ENCODE data around the gene THBD.
"Not testable (repeated sequence)": the region's sequence is repeated elsewhere in the genome, so short reads cannot be mapped to it uniquely, and the experiment has no call there.

THBD gene

DNA sequence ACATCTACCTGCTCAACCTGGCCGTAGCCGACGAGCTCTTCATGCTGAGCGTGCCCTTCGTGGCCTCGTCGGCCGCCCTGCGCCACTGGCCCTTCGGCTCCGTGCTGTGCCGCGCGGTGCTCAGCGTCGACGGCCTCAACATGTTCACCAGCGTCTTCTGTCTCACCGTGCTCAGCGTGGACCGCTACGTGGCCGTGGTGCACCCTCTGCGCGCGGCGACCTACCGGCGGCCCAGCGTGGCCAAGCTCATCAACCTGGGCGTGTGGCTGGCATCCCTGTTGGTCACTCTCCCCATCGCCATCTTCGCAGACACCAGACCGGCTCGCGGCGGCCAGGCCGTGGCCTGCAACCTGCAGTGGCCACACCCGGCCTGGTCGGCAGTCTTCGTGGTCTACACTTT, 13.7 kb downstream of the THBD start:
- DNase-seq = no peak

DNA sequence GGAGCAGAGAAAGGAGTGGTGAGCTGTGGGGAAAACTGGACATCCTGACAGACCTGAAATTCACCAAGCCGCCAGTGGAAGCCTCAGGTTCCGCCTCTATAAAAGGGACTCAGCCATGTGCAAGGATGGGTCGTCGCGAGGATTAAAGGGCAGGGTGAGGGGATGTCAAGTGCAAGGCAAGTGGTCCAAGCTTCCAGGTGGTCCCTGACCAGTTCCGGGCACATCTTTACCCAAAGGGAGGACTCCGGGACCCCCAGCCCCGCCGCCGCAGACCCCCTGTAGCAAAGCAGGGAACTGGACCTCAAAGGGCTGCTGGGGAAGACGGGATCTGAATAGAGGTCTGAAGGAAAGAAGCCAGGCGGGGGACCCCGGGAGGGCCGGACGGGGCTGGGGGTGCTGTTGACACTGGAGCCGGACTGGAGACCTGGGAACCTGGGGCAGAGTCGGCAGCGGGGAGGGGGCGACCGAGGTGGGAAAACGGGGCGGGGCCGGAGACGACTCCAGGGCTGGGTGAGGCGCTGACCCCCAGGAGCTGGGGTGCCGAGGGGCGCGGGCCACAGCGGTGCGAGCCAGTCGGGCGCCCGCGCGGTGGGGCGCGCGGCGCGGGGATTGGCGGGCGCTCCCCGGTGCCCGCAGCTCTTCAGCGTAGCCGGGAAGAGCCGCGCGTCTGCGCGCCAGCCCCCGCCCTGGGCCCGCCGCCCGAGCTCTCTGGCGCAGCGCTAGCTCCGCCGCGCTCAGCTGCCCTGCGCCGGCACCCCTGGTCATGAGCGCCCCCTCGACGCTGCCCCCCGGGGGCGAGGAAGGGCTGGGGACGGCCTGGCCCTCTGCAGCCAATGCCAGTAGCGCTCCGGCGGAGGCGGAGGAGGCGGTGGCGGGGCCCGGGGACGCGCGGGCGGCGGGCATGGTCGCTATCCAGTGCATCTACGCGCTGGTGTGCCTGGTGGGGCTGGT, 14.5 kb downstream of the THBD start, which contains the start of gene SSTR4:
Gene SSTR4 (plus strand): TSS at position 592 of the 951 bp plus-strand sequence. CDS start 172 bp downstream, at position 764.
- peak; percentile 36 for DNase-seq

- no peak for DNase-seq
These were observed 15.6 kb downstream of the THBD start for GRCh38 chr20:23033918-23034317.

GRCh38 chr20:23032750-23033078, 16.8 kb downstream of the THBD start:
- no peak for DNase-seq

GRCh38 chr20:23032056-23032749, 17.3 kb downstream of the THBD start:
- no peak for DNase-seq

DNA sequence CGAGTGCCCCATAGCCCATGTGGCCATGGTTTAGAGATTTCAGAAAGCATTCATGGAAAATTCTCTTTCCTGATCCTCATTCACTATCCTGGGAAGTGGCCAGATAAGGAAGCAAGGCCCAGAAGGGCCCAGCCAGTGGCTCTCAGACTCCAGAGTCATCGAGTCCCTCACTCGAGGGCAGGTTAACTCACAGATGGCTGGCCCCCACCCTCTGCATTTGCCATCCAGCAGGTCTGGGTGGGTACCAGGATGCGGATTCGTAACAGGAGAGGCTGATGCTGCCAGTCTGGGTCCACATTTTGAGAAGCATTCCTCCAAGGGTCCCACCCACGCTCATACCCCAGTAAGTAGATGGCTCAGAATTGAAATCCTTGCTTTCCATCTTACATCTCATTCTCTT, 18.1 kb downstream of the THBD start:
- DNase-seq = no peak

DNA sequence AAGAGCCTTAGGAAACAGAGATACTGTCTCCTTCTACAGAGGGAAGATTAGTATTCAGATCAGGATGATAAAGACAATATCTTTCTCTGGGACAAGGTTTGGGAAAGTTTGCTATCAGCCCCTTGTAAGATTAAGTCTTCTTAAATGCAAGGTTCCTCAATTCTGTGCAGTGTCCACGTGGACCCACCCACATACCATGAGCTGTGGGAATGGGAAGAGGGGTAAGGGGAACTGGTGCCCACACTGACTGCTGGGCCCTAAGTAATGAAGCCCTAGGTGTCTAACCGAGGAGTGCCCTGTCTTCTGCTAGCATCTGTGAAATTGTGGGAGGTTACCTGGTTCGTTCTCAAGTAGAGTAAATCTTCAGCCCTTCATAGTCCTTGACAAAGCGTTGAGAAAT, 20.1 kb downstream of the THBD start:
- no peak for DNase-seq

GRCh38 chr20:23028392-23028791, 21.1 kb downstream of the THBD start:
- DNase-seq = no peak

- no peak for DNase-seq
These were observed 21.8 kb downstream of the THBD start for GRCh38 chr20:23027721-23028120.

- not testable (repeated sequence) for DNase-seq
These were observed 24.0 kb downstream of the THBD start for GRCh38 chr20:23025503-23025902.

DNA sequence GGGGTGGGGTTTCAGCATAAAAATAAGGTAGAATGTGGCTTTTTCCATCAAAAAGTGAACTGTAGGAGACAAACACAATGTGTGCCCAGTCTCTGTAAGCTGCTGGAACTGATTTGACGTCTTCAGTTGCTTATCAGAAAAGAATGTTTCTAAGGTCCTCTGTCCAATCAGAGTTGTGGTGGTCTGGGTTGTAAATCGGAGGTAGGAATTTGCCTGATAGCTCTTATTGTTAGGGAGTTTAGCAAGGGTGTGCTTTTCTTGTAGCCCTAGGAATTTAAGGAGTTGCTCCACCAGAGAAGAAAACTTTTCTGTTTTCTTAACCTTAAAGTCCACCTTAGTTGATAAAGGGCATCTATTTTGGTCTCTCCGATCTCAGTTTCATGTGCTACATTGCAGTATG, 24.8 kb downstream of the THBD start:
- DNase-seq = no peak

- no peak for DNase-seq
These were observed 25.8 kb downstream of the THBD start for GRCh38 chr20:23023621-23024177.

DNA sequence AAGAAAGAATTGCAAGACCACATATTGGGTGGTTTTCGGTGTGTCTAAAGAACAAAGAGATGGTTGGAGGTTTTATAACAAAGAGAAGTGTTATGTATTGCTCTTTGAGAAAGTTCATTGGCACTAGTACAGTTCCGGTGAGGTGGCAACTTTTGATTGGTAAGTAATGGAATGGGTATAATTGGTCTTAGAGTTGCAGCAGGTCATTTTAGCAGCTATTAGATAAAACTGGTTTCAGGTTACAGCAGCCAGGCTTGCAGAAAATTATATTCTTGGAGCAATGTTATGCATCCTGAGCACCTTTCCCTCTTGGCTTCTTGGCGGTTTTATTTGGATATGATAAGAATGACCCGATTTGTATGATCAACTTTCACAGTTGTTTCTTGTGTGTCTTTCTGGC, 26.6 kb downstream of the THBD start:
- no peak for DNase-seq

DNA sequence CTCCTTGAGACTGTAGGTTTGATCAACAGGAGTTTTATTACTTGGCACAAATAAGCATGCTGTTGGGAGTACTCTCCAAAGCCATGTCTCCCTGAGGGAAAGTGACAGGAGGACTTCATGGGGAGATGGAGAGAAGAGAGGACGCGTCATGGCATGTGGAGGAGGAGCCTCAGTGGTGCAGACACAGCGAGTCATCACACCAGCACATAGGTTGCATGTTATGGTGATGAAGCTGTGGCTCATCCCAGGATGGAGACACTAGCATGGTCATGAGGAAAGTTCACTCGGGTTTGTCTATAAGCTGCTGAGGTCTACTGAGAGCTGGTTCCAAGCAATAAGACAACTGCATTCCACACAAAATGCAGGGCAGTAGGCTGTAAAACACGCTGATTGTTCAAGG, 27.5 kb downstream of the THBD start:
- DNase-seq = no peak

GRCh38 chr20:23021541-23021940, 27.9 kb downstream of the THBD start:
- DNase-seq = no peak

GRCh38 chr20:23020230-23021018, 29.0 kb downstream of the THBD start:
- no peak for DNase-seq

- DNase-seq = no peak
These were observed 30.1 kb downstream of the THBD start for GRCh38 chr20:23019403-23019802.

DNA sequence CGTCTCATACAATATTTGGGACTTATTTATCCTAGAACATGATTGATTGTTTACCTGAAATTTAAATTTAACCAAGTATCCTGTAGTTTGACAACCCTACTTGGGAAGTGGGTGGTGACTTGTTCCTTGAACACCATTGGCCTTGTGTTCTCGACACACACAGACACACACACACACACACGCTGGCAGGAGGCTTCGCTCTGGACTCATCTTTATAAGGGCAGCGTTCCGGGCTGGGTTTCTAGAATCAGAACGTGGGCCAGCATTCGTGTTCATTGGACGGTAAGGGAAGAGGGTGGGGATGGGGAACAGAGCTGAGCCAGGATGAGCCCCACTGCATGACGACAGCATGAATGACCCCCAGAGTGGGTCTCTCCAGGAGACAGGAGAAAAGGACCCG, 30.5 kb downstream of the THBD start:
- no peak for DNase-seq

DNA sequence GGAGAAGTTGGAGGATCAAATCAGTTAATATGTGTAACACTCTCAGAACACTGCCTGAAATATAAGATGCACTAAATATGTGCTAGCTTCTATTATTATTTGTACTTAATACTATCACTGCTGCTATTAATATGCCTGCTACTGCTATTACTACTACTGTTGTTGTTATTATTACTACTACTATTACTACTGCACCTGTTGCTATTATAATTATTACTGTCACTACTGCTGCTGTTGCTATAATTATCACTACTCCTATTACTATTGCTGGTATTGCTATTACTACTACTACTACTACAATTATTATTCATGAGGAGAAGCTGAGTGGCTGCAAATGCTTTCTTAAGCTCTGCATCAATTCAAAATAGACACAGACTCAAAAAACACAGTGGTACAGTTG, 31.0 kb downstream of the THBD start:
- no peak for DNase-seq

DNA sequence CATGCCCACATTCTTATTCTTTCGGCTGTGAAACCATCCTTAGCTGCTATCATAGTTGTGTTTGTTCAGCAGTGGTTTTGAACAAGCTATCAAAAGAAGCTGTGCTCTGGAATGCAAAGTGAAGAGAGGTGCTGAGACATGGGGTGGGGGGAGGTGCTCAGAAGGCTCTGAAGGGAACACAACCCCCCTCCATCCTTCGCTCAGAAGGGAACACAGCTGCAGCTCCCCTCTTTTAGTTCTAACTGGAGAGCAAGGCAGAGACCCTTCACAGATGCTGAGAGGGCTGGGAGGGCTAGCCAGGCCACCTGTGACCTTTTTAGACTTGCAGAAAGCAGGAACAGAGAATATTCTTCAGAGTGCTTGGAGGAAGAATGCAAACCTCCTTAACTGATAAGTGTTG, 32.0 kb downstream of the THBD start:
- DNase-seq = no peak

- DNase-seq = no peak
These were observed 36.0 kb downstream of the THBD start for GRCh38 chr20:23013429-23013828.

DNA sequence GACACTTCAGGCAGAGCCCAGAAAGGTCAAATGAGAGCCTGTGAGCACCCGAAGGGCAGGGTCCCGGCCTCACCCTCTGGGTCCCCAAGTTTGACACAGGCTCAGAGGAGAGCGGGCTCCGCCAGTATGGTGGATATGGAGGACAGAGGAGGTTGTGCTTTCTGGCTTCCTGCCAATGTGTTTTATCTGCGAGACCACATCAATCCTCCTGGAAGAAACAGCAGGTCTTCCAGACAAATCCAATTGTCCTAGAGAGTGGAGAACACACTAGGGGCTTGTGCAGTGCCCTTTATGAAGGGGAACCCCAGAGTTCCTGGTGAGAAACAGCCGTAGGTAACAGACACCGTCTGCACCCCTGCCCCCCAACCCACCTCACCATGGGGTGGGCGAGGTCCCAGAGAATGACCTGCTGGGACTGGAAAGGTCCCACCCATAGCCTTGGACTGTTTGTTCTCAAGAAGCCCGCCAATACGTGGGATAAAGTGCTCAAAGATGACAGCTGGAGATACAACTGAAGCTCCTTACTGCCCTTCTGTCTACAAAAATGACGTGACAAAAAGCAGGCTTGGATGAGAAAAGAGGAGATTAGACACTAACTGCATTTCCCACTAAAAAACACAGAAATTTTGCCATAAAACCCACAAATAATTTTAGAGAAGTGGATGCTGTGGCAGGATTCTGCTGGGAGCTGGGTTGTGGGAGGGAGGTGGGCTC, 38.3 kb downstream of the THBD start:
- no peak for DNase-seq

Data from right kidney (tissue), 1 donor.